HL-60 (cell line): ENCODE results near the gene HTR1E.

Experiments used
- DNase-seq, 2 experiments: peaks; one replicate each; pipeline ENCODE4 v3.0.0-alpha.2; 2010 to 2020; ENCODE audit warnings: low read depth in 1 of 2, low spot score in 1 of 2
- H3K27ac ChIP-seq: fragments of 250-450 bp; sonication (Bioruptor Pico); replicated peaks from 2 replicates; pipeline ENCODE4 v1.5.1; 2020; ENCODE audit warnings: mild to moderate bottlenecking, moderate library complexity
- H3K27me3 ChIP-seq: fragments of 250-450 bp; sonication (Bioruptor Pico); 2 replicates; pipeline ENCODE4 v1.5.1; 2021; ENCODE audit warnings: mild to moderate bottlenecking, moderate library complexity; ENCODE audit not compliant: insufficient read depth, poor library complexity, severe bottlenecking
- H3K4me3 ChIP-seq: replicated peaks from 2 replicates; pipeline ENCODE4 v1.5.1; 2011; ENCODE audit warnings: mild to moderate bottlenecking, control low read depth, low read length; ENCODE audit not compliant: insufficient read depth
- CTCF ChIP-seq: IDR thresholded peaks from one replicate; pipeline ENCODE4 v1.5.1; 2011; ENCODE audit warnings: low read length, control low read depth, inconsistent platforms; ENCODE audit not compliant: insufficient read depth
- GABPA ChIP-seq: IDR thresholded peaks from 2 replicates; pipeline ENCODE4 v1.6.1; 2012; ENCODE audit warnings: low read depth
- POLR2AphosphoS5 ChIP-seq: IDR thresholded peaks from 2 replicates; pipeline ENCODE4 v1.6.1; 2012; ENCODE audit warnings: low read depth
- REST ChIP-seq: IDR thresholded peaks from 2 replicates; pipeline ENCODE4 v1.6.1; 2012; ENCODE audit warnings: low read depth; ENCODE audit not compliant: insufficient replicate concordance
- SPI1 ChIP-seq: IDR thresholded peaks from 2 replicates; pipeline ENCODE4 v1.6.1; 2012; ENCODE audit warnings: low read depth, mild to moderate bottlenecking, borderline replicate concordance

Gene HTR1E

GRCh38 chr6:86959656-86960055 lies 22.3 kb downstream of the HTR1E start:
- TF ChIP-seq GABPA (no peak), POLR2AphosphoS5 (no peak), REST (no peak), CTCF (no peak), SPI1 (no peak)
- no peaks in the 10 kb centered on the region for H3K27me3 ChIP-seq
- no peak for DNase-seq

GRCh38 chr6:86961455-86962200 lies 24.3 kb downstream of the HTR1E start:
- Histone ChIP-seq H3K27ac (no peak overlapping the region), H3K27me3 (peaks cover 3% of the 10 kb centered on the region), H3K4me3 (no peak overlapping the region)
- DNase-seq = no peak
- TF ChIP-seq SPI1 = no peak

More at GRCh38 chr6:86959656-86960055, 22.3 kb downstream of the HTR1E start:
- no peak overlapping the region for H3K4me3 ChIP-seq
- H3K27ac ChIP-seq = no peak overlapping the region

GRCh38 chr6:86963352-86963751 lies 26.0 kb downstream of the HTR1E start:
- Histone ChIP-seq H3K27me3 (peaks cover 3% of the 10 kb centered on the region), H3K4me3 (no peak overlapping the region), H3K27ac (no peak overlapping the region)
- no peak for TF ChIP-seq REST
- TF ChIP-seq CTCF = no peak
- TF ChIP-seq SPI1 = no peak
- TF ChIP-seq POLR2AphosphoS5 = no peak
- no peak for TF ChIP-seq GABPA
- DNase-seq = no peak

GRCh38 chr6:86964029-86964579 lies 26.8 kb downstream of the HTR1E start:
- Histone ChIP-seq H3K4me3 (no peak overlapping the region), H3K27ac (no peak overlapping the region), H3K27me3 (peaks cover 3% of the 10 kb centered on the region)
- TF ChIP-seq REST = no peak
- TF ChIP-seq POLR2AphosphoS5 = no peak
- TF ChIP-seq GABPA = no peak
- TF ChIP-seq SPI1 = no peak
- no peak for TF ChIP-seq CTCF
- DNase-seq = no peak
